GM18526 (cell line): Measurements from ENCODE around the gene COL4A2.

ENCODE experiments used
- POLR2A ChIP-seq: IDR thresholded peaks from 3 replicates; pipeline ENCODE4 v1.6.1; 2011; ENCODE audit not compliant: insufficient read length; ENCODE audit errors: extremely low read depth

The COL4A2 gene

GRCh38 chr13:110394371-110394841 is 87.3 kb downstream of the COL4A2 start:
- TF ChIP-seq POLR2A: no peak

DNA sequence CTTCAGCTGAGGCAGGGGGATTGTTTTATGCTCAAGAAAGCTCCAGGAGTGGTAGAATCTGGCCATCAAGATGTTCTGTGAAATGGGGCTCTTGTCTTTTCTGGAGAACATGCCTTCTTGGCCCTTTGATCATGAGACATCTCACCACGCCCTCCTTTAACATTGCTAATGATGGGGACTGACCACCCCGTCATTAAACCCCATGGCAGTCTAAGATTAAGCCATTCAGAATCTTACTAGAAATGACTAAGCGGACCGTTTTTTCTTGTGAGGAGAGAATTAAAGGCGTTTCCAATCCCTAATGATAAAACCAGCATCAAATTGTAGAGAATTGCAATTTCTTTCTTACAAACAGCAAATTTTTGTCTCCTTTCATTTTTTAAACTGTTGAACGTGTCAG is 89.4 kb downstream of the COL4A2 start:
- no peak for TF ChIP-seq POLR2A

GRCh38 chr13:110396913-110397381 is 89.9 kb downstream of the COL4A2 start:
- no peak for TF ChIP-seq POLR2A

DNA sequence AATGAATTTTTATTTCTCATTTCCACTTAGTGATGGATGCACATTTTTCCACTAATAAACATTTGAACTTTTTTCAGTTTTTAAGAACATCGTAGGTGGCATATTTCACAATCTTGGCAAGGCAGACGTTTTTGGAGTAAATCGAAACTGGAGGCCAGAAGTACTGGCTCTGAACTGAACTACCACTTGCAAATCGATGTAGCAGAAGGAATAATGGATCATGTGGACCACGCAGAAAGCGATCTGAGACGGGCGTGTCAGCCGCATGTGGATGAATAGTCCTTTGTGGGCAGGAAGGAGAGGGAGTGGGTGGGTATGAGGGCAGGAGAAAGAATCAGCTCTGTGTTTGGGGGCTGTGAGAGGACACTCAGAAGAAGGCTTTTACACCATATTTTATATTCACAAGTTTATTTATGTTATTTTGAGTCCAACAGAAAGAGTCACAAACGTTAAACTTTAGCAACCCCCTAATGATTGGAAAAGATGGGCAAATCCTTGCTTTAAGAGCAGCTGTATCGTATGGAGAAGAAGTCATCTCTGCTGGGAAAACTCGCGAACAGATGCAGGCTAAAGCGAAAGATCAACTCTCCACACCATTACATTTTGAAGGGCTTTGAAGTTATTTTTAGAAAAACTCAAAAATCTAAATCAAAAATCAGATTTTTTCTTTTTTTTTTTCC is 90.5 kb downstream of the COL4A2 start:
- TF ChIP-seq POLR2A: no peak

DNA sequence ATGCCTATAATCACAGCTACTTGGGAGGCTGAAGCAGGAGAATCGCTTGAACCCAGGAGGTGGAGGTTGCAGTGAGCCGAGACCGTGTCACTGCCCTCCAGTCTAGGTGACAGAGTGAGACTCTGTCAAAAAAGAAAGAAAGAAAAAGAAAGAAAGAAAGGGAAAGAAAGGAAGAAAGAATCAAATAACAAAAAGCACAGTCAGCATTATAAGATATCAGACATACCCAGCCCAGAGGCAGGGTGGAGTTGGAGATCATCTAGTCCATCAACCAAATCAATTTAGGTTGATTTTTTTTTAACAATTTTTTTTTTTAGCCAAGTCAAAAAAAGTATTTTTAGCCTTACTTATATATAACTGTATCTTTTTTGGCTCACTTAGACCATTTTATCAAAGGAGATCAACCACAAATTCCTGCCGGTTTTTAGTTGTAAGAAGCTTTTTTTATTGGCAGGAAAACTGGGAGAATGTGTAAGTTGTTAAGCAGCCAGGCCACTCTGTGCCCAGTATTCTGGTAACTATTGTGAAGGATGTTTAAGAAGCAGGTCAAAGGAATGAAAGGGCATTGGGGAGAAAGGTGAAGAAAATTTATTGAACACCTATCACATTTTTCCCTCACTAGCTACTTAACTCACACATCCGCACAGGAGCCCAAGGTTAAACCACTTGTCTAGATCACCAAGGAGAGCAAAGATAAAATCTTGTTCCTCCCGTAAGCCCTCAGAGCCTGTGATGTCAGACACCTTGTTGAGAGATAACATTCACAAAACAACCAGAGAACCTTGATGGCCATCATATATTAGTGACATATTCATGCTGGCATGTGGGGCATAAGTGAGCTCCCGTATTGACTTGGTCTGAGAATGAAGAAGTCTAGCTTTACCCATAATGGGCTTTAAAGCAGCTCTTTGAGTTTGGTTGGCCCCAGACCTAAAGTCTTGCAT is 91.8 kb downstream of the COL4A2 start:
- no peak for TF ChIP-seq POLR2A

- TF ChIP-seq POLR2A: no peak
Measured at GRCh38 chr13:110399801-110400200, 92.7 kb downstream of the COL4A2 start.

- TF ChIP-seq POLR2A: no peak
Measured at GRCh38 chr13:110400786-110401533, 93.9 kb downstream of the COL4A2 start.

DNA sequence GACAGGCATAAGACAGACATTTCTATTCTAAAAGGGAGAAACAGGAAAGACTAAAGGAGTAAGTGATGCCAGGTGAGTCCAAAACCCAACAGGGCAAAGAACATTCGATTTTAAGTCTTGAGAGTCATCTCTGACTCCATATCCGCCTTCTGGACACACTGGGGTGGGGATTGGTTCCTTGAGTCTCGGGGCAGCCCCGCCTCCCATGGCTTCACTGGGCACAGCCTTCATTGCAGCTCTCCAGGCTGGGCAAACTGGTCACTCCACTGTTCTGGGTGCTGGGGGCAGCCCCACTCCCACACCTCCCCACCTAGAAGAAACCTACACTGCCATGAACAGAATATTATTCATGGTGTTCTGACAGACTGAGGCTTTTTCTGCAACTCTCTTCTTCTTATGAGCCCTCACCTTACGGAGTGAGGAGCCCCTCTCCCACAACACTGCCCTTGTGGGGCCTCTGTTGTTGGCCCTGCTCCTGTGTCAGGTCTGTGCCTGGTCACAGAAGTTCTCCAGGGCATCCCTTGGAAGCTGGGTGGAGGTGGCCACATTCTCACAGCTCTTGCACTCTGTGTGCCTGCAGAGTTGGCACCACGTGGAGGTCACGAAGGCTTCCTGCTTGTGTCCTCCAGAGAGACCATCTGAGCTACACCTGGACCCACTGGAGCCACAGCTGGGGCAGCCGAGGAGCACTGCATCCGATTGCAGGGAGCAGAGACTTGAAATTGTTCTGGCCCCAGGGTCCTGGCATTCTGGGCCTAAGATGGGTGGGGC is 95.4 kb downstream of the COL4A2 start:
- TF ChIP-seq POLR2A: no peak

GRCh38 chr13:110403315-110403714 is 96.2 kb downstream of the COL4A2 start:
- TF ChIP-seq POLR2A: no peak

GRCh38 chr13:110403721-110404120 is 96.6 kb downstream of the COL4A2 start:
- TF ChIP-seq POLR2A: no peak

DNA sequence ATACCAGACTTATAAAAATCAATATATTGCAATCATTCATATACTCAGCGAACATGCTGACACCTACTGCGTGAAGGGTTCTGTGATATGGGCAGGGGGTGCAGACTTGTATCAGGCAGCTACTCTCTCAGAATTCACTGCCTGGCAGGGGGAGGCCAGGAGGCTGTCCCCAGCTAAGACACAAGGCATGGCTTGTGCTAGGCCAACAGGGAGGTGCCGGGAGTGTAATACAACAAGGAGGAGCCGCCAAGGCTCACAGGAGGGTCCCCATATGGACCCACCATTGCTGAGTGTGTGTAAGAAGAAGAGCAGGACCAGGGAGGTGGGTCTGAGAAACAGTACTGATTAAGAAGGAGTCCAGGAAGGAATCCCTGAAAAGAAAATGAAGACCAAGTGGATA is 97.2 kb downstream of the COL4A2 start:
- no peak for TF ChIP-seq POLR2A

DNA sequence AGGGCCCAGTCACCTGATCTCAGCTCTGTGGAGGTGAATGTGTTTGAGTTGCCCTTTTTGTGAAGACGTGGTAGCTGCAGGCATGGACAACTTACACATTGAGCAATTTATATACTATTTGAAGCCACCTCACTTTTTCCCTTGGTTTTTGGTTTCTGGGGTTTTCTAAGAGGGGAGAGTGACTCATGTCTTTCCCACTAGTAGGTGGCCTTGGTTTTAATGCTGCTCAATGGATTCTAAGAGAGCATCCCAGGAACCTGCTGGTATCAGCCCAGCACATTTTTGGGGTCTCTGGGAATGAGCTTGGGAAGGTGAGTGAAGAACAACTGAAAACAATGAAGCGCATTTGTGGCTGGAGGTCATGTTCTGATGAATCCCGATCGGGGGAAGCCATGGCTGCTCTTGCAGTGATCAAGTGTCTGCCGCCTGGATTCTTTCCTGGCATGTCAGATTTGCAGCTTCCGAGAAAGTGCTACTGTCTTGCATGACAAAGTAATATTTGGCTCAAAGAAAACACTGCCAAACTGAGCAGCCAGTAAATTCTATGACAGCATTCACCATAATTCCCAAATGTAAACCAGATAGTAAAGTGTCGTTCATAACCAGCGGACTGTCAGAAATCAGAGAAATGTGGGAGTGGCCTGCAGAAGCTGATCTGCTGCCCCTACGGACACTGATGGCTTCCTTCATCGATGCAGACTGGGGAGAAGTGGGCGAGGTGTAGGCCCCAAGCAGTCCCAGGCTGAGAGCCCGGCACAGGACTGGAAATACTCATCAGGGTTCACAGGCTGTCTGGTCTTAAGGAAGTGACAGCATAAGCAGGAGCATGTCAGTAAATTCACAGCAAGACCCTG is 98.7 kb downstream of the COL4A2 start:
- TF ChIP-seq POLR2A: no peak

DNA sequence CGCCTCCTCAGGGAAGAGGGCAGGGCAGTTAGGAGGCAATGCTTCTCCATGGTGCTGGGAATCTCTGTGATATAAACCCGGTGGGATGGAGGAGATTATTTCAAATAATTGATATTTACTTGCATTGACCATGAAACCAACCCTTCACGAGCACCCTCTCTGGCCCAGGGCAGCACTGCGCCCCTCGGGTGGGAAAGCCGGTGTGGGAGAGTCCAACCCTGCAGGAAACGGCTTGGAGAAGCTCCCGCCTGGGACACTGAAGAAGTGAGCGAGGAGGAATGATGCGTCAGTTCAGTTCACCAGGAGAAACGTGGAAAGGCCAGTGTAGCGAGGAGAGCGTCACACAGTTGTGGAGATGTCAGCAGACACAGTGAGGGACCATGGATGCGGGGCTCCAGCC is 99.9 kb downstream of the COL4A2 start:
- no peak for TF ChIP-seq POLR2A

DNA sequence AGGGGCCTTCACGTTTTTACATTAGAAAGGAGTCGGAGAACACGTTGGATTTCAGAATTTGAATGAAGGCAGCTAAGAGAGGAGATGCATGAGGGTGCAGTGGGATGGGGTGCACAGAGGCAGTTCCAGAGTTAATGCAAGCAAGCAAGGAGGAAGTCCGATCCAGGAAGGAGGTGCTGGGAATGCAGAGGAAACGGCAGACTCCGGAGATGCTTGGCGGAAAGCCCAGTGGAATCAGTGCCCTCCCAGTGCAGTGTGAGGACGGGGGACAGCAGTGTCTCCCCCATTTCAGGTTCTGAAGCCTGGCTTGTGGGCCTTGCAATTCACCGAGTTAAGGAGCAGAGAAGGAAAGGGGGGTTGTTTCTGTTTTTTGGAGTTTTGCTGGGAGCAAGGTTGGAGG is 100.4 kb downstream of the COL4A2 start:
- TF ChIP-seq POLR2A: no peak

GRCh38 chr13:110408286-110408685 is 101.2 kb downstream of the COL4A2 start:
- no peak for TF ChIP-seq POLR2A
